ENCODE data around the gene CFAP52.

DNA sequence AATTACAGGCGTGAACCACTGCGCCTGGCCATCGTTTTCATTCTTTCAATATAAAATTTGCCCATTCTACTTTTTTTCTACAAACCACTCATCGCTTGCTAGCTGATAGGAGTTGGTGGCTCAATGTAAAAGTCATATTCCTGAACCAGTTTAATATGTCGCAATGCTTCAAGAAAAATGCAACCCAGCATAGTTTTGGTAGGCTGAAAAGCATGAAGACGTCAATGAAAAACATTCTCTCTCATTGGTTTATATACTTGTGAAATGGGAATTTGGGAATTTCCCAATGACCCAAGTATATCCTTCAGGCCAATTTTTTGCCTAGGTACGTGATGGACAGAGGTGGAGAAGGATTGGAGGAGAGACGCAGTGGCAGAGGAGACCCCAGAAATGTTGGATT, 95.8 kb downstream of the CFAP52 start:
- TF ChIP-seq EZH2 (IDR thresholded peaks at IDR 0.05; ENCODE audit: low read length, unreplicated experiment) = no peak
- no peak for TF ChIP-seq CTCF (conservative IDR thresholded peaks at IDR 0.05; ENCODE audit: low read depth, low read length)
- TF ChIP-seq EZH2phosphoT487 (IDR thresholded peaks at IDR 0.05; ENCODE audit: borderline replicate concordance, low read length) = no peak
